ENCODE results near the gene SLC26A11.
A peak's percentile ranks its signal among the peaks of the same experiment; 100 is the strongest.

The SLC26A11 gene

DNA sequence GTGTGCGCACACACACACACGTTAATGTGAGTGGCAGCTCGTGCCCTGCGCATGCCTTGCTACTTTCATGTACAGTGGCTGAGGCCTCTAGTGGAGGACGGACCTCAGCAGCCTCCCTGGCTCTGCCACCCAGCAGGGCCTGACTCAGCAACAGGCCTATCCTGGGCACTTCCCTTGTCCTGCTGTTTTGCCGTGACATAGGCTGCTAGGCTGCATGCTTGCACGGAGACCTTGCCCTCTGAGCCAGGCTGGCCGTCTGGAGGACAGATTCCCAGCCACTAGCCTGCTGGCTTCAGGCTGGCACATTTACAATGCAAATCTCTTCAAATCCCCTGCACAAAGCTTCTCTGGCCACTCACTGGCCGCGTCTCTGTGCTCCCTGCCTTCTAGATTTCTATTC lies 49.9 kb downstream of the SLC26A11 start:
- ATAC-seq = no peak
- TF ChIP-seq, protein P1, sequence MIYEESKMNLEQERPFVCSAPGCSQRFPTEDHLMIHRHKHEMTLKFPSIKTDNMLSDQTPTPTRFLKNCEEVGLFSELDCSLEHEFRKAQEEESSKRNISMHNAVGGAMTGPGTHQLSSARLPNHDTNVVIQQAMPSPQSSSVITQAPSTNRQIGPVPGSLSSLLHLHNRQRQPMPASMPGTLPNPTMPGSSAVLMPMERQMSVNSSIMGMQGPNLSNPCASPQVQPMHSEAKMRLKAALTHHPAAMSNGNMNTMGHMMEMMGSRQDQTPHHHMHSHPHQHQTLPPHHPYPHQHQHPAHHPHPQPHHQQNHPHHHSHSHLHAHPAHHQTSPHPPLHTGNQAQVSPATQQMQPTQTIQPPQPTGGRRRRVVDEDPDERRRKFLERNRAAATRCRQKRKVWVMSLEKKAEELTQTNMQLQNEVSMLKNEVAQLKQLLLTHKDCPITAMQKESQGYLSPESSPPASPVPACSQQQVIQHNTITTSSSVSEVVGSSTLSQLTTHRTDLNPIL (CRISPR knock-in tag; IDR thresholded peaks at IDR 0.05; ENCODE audit: low read depth) = no peak
- TF ChIP-seq BACH2 (CRISPR knock-in tag; IDR thresholded peaks at IDR 0.05; ENCODE audit: borderline replicate concordance) (no peak), ARNTL (CRISPR knock-in tag; IDR thresholded peaks at IDR 0.05; ENCODE audit: borderline replicate concordance, low read depth) (no peak), ZNF70 (CRISPR knock-in tag; IDR thresholded peaks at IDR 0.05) (no peak), CSDC2 (CRISPR knock-in tag; IDR thresholded peaks at IDR 0.05) (no peak), TCF4 (CRISPR knock-in tag; IDR thresholded peaks at IDR 0.05; ENCODE audit: borderline replicate concordance) (no peak), GLIS3 (CRISPR knock-in tag; IDR thresholded peaks at IDR 0.05) (no peak), PPARA (CRISPR knock-in tag; IDR thresholded peaks at IDR 0.05; ENCODE audit: borderline replicate concordance) (no peak), SNAI2 (CRISPR knock-in tag; IDR thresholded peaks at IDR 0.05) (no peak), ZNF8 (CRISPR knock-in tag; IDR thresholded peaks at IDR 0.05) (no peak), OSR1 (CRISPR knock-in tag; IDR thresholded peaks at IDR 0.05) (no peak), ZC3H10 (CRISPR knock-in tag; IDR thresholded peaks at IDR 0.05) (no peak), ZFP3 (CRISPR knock-in tag; IDR thresholded peaks at IDR 0.05) (no peak), ISL1 (CRISPR knock-in tag; IDR thresholded peaks at IDR 0.05) (no peak), ZFP30 (CRISPR knock-in tag; IDR thresholded peaks at IDR 0.05) (no peak)
- TF ChIP-seq, protein P2, sequence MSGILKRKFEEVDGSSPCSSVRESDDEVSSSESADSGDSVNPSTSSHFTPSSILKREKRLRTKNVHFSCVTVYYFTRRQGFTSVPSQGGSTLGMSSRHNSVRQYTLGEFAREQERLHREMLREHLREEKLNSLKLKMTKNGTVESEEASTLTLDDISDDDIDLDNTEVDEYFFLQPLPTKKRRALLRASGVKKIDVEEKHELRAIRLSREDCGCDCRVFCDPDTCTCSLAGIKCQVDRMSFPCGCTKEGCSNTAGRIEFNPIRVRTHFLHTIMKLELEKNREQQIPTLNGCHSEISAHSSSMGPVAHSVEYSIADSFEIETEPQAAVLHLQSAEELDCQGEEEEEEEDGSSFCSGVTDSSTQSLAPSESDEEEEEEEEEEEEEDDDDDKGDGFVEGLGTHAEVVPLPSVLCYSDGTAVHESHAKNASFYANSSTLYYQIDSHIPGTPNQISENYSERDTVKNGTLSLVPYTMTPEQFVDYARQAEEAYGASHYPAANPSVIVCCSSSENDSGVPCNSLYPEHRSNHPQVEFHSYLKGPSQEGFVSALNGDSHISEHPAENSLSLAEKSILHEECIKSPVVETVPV (CRISPR knock-in tag; IDR thresholded peaks at IDR 0.05) = no peak

DNA sequence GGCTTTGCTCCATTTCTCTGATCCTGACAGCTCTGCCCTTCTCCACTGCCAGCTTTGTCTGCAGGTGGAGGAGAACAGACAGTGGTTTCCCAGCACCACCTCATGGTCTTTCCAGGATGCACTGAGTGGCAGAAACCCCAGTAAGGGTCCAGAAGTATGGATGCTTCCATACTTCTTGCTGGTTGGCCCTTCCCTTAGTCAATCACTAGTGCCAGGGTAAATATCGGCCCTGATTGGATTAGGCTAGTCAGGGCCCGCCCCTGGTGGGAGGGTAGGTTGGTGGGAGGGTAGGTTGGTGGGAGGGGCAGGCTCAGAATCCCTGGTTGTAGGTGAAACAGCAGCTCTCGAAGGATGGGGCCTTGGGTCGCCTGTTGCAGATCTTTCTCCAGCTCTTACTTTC lies 50.6 kb downstream of the SLC26A11 start:
- TF ChIP-seq, protein P1 (CRISPR knock-in tag; IDR thresholded peaks at IDR 0.05; ENCODE audit: low read depth) = no peak
- TF ChIP-seq SNAI2 (CRISPR knock-in tag; IDR thresholded peaks at IDR 0.05) = no peak
- no peak for TF ChIP-seq BACH2 (CRISPR knock-in tag; IDR thresholded peaks at IDR 0.05; ENCODE audit: borderline replicate concordance)
- TF ChIP-seq ZC3H10 (CRISPR knock-in tag; IDR thresholded peaks at IDR 0.05) = no peak
- no peak for TF ChIP-seq ZFP3 (CRISPR knock-in tag; IDR thresholded peaks at IDR 0.05)
- TF ChIP-seq, protein P3, sequence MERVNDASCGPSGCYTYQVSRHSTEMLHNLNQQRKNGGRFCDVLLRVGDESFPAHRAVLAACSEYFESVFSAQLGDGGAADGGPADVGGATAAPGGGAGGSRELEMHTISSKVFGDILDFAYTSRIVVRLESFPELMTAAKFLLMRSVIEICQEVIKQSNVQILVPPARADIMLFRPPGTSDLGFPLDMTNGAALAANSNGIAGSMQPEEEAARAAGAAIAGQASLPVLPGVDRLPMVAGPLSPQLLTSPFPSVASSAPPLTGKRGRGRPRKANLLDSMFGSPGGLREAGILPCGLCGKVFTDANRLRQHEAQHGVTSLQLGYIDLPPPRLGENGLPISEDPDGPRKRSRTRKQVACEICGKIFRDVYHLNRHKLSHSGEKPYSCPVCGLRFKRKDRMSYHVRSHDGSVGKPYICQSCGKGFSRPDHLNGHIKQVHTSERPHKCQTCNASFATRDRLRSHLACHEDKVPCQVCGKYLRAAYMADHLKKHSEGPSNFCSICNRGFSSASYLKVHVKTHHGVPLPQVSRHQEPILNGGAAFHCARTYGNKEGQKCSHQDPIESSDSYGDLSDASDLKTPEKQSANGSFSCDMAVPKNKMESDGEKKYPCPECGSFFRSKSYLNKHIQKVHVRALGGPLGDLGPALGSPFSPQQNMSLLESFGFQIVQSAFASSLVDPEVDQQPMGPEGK (CRISPR knock-in tag; IDR thresholded peaks at IDR 0.05; ENCODE audit: borderline replicate concordance) = no peak
- TF ChIP-seq ZNF70 (CRISPR knock-in tag; IDR thresholded peaks at IDR 0.05) = no peak
- no peak for TF ChIP-seq TCF4 (CRISPR knock-in tag; IDR thresholded peaks at IDR 0.05; ENCODE audit: borderline replicate concordance)
- no peak for TF ChIP-seq ZNF565 (CRISPR knock-in tag; conservative IDR thresholded peaks at IDR 0.05; ENCODE audit: low read depth)
- TF ChIP-seq, protein P4, sequence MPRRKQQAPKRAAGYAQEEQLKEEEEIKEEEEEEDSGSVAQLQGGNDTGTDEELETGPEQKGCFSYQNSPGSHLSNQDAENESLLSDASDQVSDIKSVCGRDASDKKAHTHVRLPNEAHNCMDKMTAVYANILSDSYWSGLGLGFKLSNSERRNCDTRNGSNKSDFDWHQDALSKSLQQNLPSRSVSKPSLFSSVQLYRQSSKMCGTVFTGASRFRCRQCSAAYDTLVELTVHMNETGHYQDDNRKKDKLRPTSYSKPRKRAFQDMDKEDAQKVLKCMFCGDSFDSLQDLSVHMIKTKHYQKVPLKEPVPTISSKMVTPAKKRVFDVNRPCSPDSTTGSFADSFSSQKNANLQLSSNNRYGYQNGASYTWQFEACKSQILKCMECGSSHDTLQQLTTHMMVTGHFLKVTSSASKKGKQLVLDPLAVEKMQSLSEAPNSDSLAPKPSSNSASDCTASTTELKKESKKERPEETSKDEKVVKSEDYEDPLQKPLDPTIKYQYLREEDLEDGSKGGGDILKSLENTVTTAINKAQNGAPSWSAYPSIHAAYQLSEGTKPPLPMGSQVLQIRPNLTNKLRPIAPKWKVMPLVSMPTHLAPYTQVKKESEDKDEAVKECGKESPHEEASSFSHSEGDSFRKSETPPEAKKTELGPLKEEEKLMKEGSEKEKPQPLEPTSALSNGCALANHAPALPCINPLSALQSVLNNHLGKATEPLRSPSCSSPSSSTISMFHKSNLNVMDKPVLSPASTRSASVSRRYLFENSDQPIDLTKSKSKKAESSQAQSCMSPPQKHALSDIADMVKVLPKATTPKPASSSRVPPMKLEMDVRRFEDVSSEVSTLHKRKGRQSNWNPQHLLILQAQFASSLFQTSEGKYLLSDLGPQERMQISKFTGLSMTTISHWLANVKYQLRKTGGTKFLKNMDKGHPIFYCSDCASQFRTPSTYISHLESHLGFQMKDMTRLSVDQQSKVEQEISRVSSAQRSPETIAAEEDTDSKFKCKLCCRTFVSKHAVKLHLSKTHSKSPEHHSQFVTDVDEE (CRISPR knock-in tag; IDR thresholded peaks at IDR 0.05) = no peak
- TF ChIP-seq OSR1 (CRISPR knock-in tag; IDR thresholded peaks at IDR 0.05) = no peak
- no peak for TF ChIP-seq ZNF8 (CRISPR knock-in tag; IDR thresholded peaks at IDR 0.05)
- no peak for TF ChIP-seq TOX (CRISPR knock-in tag; IDR thresholded peaks at IDR 0.05; ENCODE audit: borderline replicate concordance)
- no peak for TF ChIP-seq ISL1 (CRISPR knock-in tag; IDR thresholded peaks at IDR 0.05)
- TF ChIP-seq ARNTL (CRISPR knock-in tag; IDR thresholded peaks at IDR 0.05; ENCODE audit: borderline replicate concordance, low read depth) = no peak
- TF ChIP-seq ZFP30 (CRISPR knock-in tag; IDR thresholded peaks at IDR 0.05) = no peak
- no peak for TF ChIP-seq CSDC2 (CRISPR knock-in tag; IDR thresholded peaks at IDR 0.05)
- TF ChIP-seq GLIS3 (CRISPR knock-in tag; IDR thresholded peaks at IDR 0.05) = no peak
- TF ChIP-seq, protein P2 (CRISPR knock-in tag; IDR thresholded peaks at IDR 0.05) = no peak
- ATAC-seq = peak; percentile 88
